K562 (cell line): ENCODE measurements around the gene ANKRD13D. TPM values are rescaled to one million over a fixed set of nuclear protein-coding genes. Genes with fewer than 3 reads are reported as not detected.

ENCODE experiments used
- ARID2 ChIP-seq: fragments of 450-650 bp; IDR thresholded peaks from 2 replicates; pipeline ENCODE4 v1.6.1; 2017; ENCODE audit warnings: antibody characterized with exemption, mild to moderate bottlenecking
- DACH1 ChIP-seq: fragments of 450-650 bp; IDR thresholded peaks from 2 replicates; pipeline ENCODE4 v1.6.1; 2018; ENCODE audit not compliant: partially characterized antibody
- MYNN ChIP-seq, 2 experiments: sonication (generic); formaldehyde crosslinking in 1 of 2; IDR thresholded peaks; 2 replicates each; pipeline versions ENCODE4 v1.5.0 to v1.6.1; 2016 to 2020; ENCODE audit warnings: antibody characterized with exemption in 1 of 2, missing genetic modification reagents in 1 of 2
- PURB ChIP-seq: sonication (generic); formaldehyde crosslinking; IDR thresholded peaks from 2 replicates; pipeline ENCODE4 v1.9.0; 2021; ENCODE audit warnings: low read depth, mild to moderate bottlenecking, missing genetic modification reagents
- SMARCA4 ChIP-seq: fragments of 450-650 bp; IDR thresholded peaks from 2 replicates; pipeline ENCODE4 v1.6.1; 2016
- XRCC3 ChIP-seq: fragments of 450-650 bp; IDR thresholded peaks from 2 replicates; pipeline ENCODE4 v1.6.1; 2017; ENCODE audit warnings: mild to moderate bottlenecking, moderate library complexity
- ZNF140 ChIP-seq: fragments of 250-450 bp; sonication (Bioruptor Pico); IDR thresholded peaks from 2 replicates; pipeline ENCODE4 v1.8.0; 2021; ENCODE audit warnings: moderate library complexity, mild to moderate bottlenecking, inconsistent platforms
- polyA plus RNA-seq, 8 experiments: library from polyadenylated mRNA; depleted of rRNA in 4 of 8; stranded (reverse) in 5 of 8; unstranded in 3 of 8; fragments of >200 nt; fragmentation: Nextera tagmentation in 2 of 8; fragmentation: Illumina TruSeq in 1 of 8; extraction: Ambion mirVana in 2 of 8; extraction: Trizol in 1 of 8; gene quantifications; 2 replicates each; pipeline versions ENCODE4 v1.2.1 to v1.2.3, GENCODE V29; 2011 to 2014; ENCODE audit warnings: inconsistent platforms in 1 of 8, missing spikeins in 1 of 8
- total RNA-seq, 7 experiments: library from RNA; depleted of rRNA in 6 of 7; stranded (reverse); fragments of >200 nt in 6 of 7; fragmentation: Illumina TruSeq in 2 of 7; extraction: Trizol in 2 of 7; gene quantifications; 2 replicates each; pipeline versions ENCODE4 v1.2.1 to v1.2.3, GENCODE V29; 2011 to 2021; ENCODE audit warnings: low replicate concordance in 1 of 7
- TF ChIP-seq, protein P1 (sequence below): fragments of 250-450 bp; sonication (Bioruptor Pico); IDR thresholded peaks from 2 replicates; pipeline ENCODE4 v1.8.0; 2021; ENCODE audit warnings: moderate library complexity, mild to moderate bottlenecking, inconsistent platforms
- TF ChIP-seq, protein P2 (sequence below), 2 experiments: fragments of 450-650 bp in 1 of 2; IDR thresholded peaks; 2 replicates each; pipeline ENCODE4 v1.6.1; 2011 to 2017; ENCODE audit warnings: low read depth in 2 of 2, antibody characterized with exemption in 1 of 2, borderline replicate concordance in 1 of 2, low read length in 1 of 2, mild to moderate bottlenecking in 1 of 2, mixed read lengths in 1 of 2; ENCODE audit not compliant: control insufficient read depth in 1 of 2

Gene ANKRD13D
- total and polyA plus RNA-seq, 9 of the 15 experiments (the other 6 are each of a cell fraction or from before 2014, with no cell fraction given), result 0.94 to 40.9 (median 22.4) TPM

- TF ChIP-seq, protein P1, sequence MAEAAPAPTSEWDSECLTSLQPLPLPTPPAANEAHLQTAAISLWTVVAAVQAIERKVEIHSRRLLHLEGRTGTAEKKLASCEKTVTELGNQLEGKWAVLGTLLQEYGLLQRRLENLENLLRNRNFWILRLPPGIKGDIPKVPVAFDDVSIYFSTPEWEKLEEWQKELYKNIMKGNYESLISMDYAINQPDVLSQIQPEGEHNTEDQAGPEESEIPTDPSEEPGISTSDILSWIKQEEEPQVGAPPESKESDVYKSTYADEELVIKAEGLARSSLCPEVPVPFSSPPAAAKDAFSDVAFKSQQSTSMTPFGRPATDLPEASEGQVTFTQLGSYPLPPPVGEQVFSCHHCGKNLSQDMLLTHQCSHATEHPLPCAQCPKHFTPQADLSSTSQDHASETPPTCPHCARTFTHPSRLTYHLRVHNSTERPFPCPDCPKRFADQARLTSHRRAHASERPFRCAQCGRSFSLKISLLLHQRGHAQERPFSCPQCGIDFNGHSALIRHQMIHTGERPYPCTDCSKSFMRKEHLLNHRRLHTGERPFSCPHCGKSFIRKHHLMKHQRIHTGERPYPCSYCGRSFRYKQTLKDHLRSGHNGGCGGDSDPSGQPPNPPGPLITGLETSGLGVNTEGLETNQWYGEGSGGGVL (CRISPR knock-in tag), result no peak
- TF ChIP-seq XRCC3 (no peak), DACH1 (no peak), MYNN (IDR thresholded peaks at IDR 0.05) (no peak), MYNN (CRISPR knock-in tag; IDR thresholded peaks at IDR 0.05) (no peak), ARID2 (no peak), PURB (CRISPR knock-in tag) (no peak), ZNF140 (CRISPR knock-in tag) (no peak), SMARCA4 (no peak)
- TF ChIP-seq, protein P2, sequence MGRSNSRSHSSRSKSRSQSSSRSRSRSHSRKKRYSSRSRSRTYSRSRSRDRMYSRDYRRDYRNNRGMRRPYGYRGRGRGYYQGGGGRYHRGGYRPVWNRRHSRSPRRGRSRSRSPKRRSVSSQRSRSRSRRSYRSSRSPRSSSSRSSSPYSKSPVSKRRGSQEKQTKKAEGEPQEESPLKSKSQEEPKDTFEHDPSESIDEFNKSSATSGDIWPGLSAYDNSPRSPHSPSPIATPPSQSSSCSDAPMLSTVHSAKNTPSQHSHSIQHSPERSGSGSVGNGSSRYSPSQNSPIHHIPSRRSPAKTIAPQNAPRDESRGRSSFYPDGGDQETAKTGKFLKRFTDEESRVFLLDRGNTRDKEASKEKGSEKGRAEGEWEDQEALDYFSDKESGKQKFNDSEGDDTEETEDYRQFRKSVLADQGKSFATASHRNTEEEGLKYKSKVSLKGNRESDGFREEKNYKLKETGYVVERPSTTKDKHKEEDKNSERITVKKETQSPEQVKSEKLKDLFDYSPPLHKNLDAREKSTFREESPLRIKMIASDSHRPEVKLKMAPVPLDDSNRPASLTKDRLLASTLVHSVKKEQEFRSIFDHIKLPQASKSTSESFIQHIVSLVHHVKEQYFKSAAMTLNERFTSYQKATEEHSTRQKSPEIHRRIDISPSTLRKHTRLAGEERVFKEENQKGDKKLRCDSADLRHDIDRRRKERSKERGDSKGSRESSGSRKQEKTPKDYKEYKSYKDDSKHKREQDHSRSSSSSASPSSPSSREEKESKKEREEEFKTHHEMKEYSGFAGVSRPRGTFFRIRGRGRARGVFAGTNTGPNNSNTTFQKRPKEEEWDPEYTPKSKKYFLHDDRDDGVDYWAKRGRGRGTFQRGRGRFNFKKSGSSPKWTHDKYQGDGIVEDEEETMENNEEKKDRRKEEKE (IDR thresholded peaks at IDR 0.05; ENCODE audit: borderline replicate concordance in 1 of 2, control insufficient read depth in 1 of 2, low read depth in 2 of 2, low read length in 1 of 2), result no peak
These were observed 40.5 kb upstream of the ANKRD13D start (continued) for GRCh38 chr11:67248653-67249052.
